ENCODE results near the gene MMS22L.

Gene MMS22L

DNA sequence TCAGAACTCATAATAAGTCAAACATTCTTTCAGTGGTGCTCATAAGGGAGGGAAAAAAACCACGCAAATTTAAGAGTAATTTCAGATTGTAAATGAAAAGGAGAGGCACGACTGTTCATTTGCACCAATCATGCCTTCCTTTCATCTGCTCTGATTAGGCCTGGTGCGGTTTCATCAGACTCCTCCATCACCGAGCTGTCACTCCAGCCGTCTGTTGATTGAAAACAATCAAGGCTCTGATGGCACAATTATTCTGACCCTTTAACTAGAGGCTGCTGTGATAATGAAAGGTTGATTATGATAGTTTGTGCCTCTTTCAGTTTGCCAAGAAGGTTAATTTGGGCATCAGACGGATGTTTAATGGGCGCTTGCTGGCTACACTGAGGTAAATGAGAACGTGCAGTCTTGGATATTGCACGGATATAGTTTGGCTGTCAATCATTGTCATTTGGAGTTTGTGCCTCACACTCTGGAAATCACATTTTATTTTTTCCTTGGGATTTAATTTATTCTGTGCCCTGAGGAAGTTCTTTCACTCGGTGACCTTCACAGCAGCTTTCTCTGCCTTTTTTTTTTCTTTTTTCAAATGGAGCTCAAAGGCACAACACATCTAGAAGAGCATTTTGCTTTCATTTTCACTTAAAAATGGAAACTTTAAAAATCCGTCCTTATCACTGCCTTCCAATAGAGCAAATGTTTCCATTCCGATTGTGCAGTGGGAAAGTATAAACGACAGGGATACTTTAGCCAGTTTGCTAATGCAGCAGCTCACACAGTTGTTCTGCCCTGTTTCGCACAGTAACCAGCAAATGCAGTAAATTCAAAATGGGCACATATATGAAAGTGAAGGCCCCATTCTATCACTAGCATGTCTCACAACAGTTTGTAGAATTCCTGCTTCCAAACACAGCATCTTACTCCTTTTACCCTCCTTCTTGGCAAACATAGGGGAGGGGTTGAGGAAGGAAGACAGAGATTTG, 185.7 kb downstream of the MMS22L start:
- H3K4me1 ChIP-seq (ENCODE audit: control insufficient read depth, insufficient read depth, low read length): no peaks in the 10 kb centered on the region
- H3K9me3 ChIP-seq (ENCODE audit: control insufficient read depth, low read length): no peaks in the 10 kb centered on the region
- H3K27me3 ChIP-seq (ENCODE audit: control insufficient read depth, insufficient read depth, low read length): no peaks in the 10 kb centered on the region
- no peak overlapping the region for H3K4me3 ChIP-seq (ENCODE audit: low read length)
- H3K9ac ChIP-seq (ENCODE audit: low read length): no peak overlapping the region
- H3K36me3 ChIP-seq (ENCODE audit: control insufficient read depth, insufficient read depth, low read length): no peaks in the 10 kb centered on the region

DNA sequence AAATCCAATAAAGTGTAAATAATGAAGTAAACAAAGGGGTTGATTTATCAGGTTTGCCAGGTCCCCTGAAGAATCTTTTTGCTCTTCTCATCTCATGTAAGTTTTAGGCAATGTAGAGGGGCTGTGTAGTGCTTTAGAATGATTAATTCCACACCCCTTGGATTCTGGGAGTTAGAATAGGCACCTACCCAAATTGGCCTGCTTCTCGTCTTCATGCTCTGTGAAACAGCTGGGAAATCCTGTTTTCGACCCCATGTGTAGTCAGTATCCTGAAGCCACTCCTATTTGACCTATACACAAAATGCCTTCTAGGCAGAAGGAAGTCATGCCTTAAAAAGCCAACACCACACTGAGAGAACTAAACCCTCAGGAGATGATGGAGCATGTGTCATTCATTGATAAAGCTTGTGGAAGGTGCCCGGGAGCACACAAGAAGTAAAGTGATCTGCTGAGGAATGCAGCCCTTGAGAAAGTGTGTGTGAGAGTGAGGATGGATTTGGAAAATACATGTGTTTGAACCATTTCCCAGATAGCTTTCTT, 187.6 kb downstream of the MMS22L start:
- H3K27me3 ChIP-seq (ENCODE audit: control insufficient read depth, insufficient read depth, low read length): no peaks in the 10 kb centered on the region
- no peak overlapping the region for H3K4me3 ChIP-seq (ENCODE audit: low read length)
- H3K9me3 ChIP-seq (ENCODE audit: control insufficient read depth, low read length): no peaks in the 10 kb centered on the region
- H3K36me3 ChIP-seq (ENCODE audit: control insufficient read depth, insufficient read depth, low read length): no peaks in the 10 kb centered on the region
- H3K4me1 ChIP-seq (ENCODE audit: control insufficient read depth, insufficient read depth, low read length): no peaks in the 10 kb centered on the region
- H3K9ac ChIP-seq (ENCODE audit: low read length): no peak overlapping the region

DNA sequence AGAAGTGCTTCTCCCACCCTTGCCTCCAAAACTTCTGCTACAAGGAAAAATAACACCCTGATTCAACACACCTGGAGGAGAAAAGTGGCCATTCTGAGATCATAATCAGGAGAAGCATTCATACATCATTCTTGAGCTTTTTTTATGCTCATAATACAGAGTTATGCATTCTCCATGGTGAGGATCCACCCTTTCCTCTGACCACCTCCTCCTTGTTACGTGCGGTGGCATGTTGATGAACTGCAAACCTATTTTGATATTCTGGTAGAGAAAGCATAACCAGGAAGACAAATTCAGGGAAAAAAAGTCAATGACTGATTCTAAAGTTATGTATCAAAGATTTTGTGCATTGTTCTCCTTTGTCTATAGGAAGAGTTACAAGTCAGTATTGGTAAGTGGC, 188.6 kb downstream of the MMS22L start:
- Histone ChIP-seq H3K4me1 (ENCODE audit: control insufficient read depth, insufficient read depth, low read length) (no peaks in the 10 kb centered on the region), H3K27me3 (ENCODE audit: control insufficient read depth, insufficient read depth, low read length) (no peaks in the 10 kb centered on the region), H3K36me3 (ENCODE audit: control insufficient read depth, insufficient read depth, low read length) (no peaks in the 10 kb centered on the region), H3K9ac (ENCODE audit: low read length) (no peak overlapping the region), H3K4me3 (ENCODE audit: low read length) (no peak overlapping the region), H3K9me3 (ENCODE audit: control insufficient read depth, low read length) (no peaks in the 10 kb centered on the region)

DNA sequence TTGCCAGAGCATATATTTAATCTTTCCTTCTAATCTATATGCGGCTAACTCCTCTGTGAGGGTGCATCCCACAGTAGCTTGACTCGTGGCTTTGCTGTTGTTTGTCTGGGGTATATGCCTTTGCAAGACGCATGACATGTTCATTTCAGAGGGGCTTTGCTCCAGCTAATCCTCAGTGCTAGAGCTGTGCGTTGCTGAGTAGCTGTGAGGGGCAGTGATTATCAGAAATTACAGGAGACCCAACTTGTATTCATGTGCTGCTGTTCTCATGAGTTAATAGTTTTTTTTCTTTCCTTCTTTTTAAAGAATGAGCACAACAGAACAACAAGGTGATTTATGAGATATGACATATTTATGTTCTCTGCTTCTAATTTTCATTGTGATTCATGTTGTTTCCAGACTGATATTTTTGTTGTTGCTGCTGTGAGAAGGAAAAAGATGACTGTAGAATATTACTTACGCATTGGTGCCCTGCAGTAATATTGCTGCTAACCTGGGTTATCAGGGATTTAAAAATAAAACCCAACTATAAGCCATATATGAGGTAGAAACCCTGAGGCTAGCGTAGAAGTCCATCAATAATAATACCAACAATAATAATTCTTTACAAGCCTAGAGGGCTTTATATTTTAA, 190.2 kb downstream of the MMS22L start:
- no peak overlapping the region for H3K4me3 ChIP-seq (ENCODE audit: low read length)
- H3K9ac ChIP-seq (ENCODE audit: low read length): no peak overlapping the region
- no peaks in the 10 kb centered on the region for H3K36me3 ChIP-seq (ENCODE audit: control insufficient read depth, insufficient read depth, low read length)
- no peaks in the 10 kb centered on the region for H3K9me3 ChIP-seq (ENCODE audit: control insufficient read depth, low read length)
- H3K27me3 ChIP-seq (ENCODE audit: control insufficient read depth, insufficient read depth, low read length): no peaks in the 10 kb centered on the region
- no peaks in the 10 kb centered on the region for H3K4me1 ChIP-seq (ENCODE audit: control insufficient read depth, insufficient read depth, low read length)
